Muscle layer of duodenum (tissue), 2 donors: Measurements from ENCODE around the gene TMEM258.
A peak's percentile ranks its signal among the peaks of the same experiment; 100 is the strongest.

ENCODE experiments used
- H3K27ac ChIP-seq: one replicate; pipeline ENCODE4 v1.7.0; 2013; ENCODE audit warnings: mild to moderate bottlenecking, low read length
- H3K27me3 ChIP-seq: one replicate; pipeline ENCODE4 v1.7.0; 2013; ENCODE audit warnings: low read depth, mild to moderate bottlenecking, control low read depth, low read length
- H3K36me3 ChIP-seq, 2 donors: one replicate each; pipeline ENCODE4 v1.7.0; 2013; ENCODE audit warnings: low read length in 2 of 2, control low read depth in 1 of 2, mild to moderate bottlenecking in 1 of 2; ENCODE audit not compliant: insufficient read depth in 2 of 2, control insufficient read depth in 1 of 2
- H3K4me1 ChIP-seq, 2 donors: one replicate each; pipeline ENCODE4 v1.7.0; 2013; ENCODE audit warnings: low read length in 2 of 2, mild to moderate bottlenecking in 2 of 2, control low read depth in 1 of 2, moderate library complexity in 1 of 2; ENCODE audit not compliant: insufficient read depth in 2 of 2, control insufficient read depth in 1 of 2
- H3K4me3 ChIP-seq, 2 donors: one replicate each; pipeline ENCODE4 v1.7.0; 2013; ENCODE audit warnings: low read length in 2 of 2, low read depth in 1 of 2, mild to moderate bottlenecking in 1 of 2
- H3K9me3 ChIP-seq, 2 donors: one replicate each; pipeline ENCODE4 v1.7.0; 2013; ENCODE audit warnings: low read length in 2 of 2, control low read depth in 1 of 2, mild to moderate bottlenecking in 1 of 2; ENCODE audit not compliant: control insufficient read depth in 1 of 2
- donor health status: healthy.

Gene TMEM258

DNA sequence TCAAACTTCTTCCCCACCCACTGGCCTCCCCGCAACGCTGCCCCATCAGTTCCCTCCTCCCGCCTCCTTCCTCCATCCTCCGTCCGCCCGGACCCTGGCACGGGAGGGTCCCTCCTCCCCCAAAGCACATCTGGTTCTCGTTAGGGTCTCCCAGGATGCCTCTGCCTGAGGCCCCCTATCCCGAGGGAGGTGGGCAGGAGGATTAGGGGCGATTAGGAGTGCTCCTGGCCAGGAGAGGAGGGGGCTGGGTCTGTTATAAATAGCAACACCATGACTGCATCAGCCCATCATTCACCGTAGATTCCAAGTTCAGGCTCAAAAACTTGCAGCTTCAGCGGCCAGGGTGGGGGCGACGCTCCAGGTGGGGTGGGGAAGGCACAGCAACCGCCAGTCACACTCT is 29.6 kb downstream of the TMEM258 start:
- H3K4me1 ChIP-seq, result no peaks in the 10 kb centered on the region
- no peak overlapping the region for H3K27ac ChIP-seq
- no peaks in the 10 kb centered on the region for H3K27me3 ChIP-seq
- H3K9me3 ChIP-seq, result no peaks in the 10 kb centered on the region
- no peaks in the 10 kb centered on the region for H3K36me3 ChIP-seq
- H3K4me3 ChIP-seq, result no peak overlapping the region

- H3K4me3 ChIP-seq, result no peak overlapping the region
- no peak overlapping the region for H3K27ac ChIP-seq
- H3K27me3 ChIP-seq, result no peaks in the 10 kb centered on the region
Measured at GRCh38 chr11:61762223-61762615, 30.2 kb downstream of the TMEM258 start.

DNA sequence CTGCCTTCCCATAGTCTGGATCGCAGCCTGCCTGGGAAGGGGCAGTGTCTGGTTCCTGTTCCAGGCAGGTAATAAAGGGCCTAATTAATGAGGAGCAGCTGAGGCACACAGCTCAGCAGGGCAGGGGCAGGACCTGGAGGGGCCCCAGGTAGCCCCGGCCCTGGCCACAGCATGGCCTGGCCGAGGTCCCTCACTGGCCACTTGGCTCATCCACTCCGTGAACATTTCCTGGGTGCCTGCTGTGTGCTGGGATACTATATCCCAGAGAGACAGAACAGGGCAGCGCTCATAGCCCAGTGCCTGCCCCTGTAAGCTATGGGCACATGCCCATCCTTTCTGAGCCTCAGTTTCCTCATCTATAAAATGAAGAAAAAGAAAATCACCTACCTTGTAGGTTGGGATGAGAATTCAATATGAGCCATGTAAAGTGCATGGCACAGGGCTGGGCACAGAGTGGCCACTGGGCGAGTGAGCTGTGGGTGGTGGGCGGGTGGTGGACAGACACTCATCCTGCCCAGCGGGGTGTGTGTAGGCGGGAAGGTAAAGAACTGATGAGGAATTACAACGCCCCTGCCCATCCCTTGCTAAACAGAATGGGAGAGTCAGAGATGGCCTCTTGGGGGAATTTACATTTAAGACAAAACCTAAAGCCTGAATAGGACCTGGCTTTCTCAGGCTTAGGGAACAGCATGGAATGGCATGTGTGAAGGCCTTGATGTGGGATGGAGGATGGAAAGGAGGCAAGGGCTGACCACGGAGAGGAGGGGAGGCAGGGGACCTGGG is 30.8 kb downstream of the TMEM258 start:
- Histone ChIP-seq H3K36me3 (no peaks in the 10 kb centered on the region), H3K4me1 (no peaks in the 10 kb centered on the region), H3K27me3 (no peaks in the 10 kb centered on the region), H3K4me3 (no peak overlapping the region), H3K9me3 (no peaks in the 10 kb centered on the region), H3K27ac (no peak overlapping the region)

More at GRCh38 chr11:61762223-61762615, 30.2 kb downstream of the TMEM258 start:
- Histone ChIP-seq H3K9me3 (no peaks in the 10 kb centered on the region), H3K4me1 (no peaks in the 10 kb centered on the region), H3K36me3 (no peaks in the 10 kb centered on the region)

DNA sequence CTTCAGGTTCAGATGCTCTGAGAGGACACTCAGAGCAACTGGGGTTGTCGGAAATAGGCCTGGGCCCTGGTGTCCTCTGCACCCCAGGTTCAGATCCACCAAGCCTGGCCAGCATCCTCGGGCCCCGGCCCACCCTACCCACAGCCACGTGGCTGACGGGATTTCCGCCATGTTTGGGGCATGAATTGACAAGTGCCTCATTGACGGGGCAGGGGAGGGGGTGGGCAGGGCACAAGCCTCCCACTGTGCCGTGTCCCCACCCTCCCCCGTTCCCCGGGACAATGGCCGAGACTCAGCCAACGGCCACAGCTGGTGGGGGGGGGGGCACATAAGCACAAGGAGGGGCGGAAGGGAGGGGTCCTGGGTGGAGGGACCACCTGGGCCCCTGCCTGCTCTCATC is 31.5 kb downstream of the TMEM258 start:
- H3K9me3 ChIP-seq, result no peaks in the 10 kb centered on the region
- no peaks in the 10 kb centered on the region for H3K36me3 ChIP-seq
- H3K4me1 ChIP-seq, result no peaks in the 10 kb centered on the region
- H3K4me3 ChIP-seq, result no peak overlapping the region
- no peaks in the 10 kb centered on the region for H3K27me3 ChIP-seq
- no peak overlapping the region for H3K27ac ChIP-seq

DNA sequence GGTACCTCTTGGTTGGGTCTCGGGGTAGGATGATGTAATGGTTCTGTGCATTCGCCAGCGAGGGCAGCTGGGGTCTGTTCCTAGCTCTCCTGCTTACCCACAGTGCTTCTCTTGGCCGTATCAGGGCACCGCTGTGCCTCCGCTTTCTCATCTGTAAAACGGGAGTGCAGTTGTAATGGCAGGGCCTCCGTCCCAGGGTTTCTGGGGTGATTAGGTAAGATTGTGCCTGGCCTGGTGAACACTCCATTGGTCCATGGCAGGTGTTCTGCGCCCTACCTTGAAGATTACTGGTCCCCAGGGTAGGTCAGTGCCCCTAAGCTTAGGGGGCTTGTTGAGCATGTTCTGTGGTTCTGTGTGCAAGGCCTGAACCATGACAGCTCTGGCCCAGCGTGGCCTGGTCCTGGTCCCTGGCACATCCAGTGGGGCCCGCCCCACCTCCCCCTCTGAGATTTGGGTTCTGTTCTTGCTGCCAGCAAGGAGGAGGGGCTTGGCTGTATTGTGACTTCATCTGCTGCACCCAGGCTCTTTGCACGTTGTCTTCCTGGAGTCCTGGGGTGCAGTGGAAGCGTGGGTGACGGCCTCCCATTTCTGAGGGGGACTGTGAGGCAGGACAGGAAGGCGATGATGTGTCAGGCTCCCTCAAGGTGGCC is 35.1 kb downstream of the TMEM258 start:
- H3K36me3 ChIP-seq, result no peaks in the 10 kb centered on the region
- no peak overlapping the region for H3K4me3 ChIP-seq
- no peaks in the 10 kb centered on the region for H3K9me3 ChIP-seq
- no peaks in the 10 kb centered on the region for H3K27me3 ChIP-seq
- peaks cover 0 to 5% of the 10 kb centered on the region in 2 donors for H3K4me1 ChIP-seq
- H3K27ac ChIP-seq, result peak overlapping the region; percentile 72

- Histone ChIP-seq H3K4me3 (no peak overlapping the region), H3K4me1 (peaks cover 3 to 5% of the 10 kb centered on the region in 2 donors), H3K27ac (peak overlapping the region; percentile 72)
Measured at GRCh38 chr11:61756452-61757212, 35.8 kb downstream of the TMEM258 start.

GRCh38 chr11:61756147-61756451 is 36.3 kb downstream of the TMEM258 start:
- Histone ChIP-seq H3K36me3 (no peaks in the 10 kb centered on the region), H3K4me3 (no peak overlapping the region), H3K27me3 (no peaks in the 10 kb centered on the region), H3K27ac (peak overlapping the region; percentile 69), H3K4me1 (peaks cover 3 to 5% of the 10 kb centered on the region in 2 donors), H3K9me3 (no peaks in the 10 kb centered on the region)

More at GRCh38 chr11:61756452-61757212, 35.8 kb downstream of the TMEM258 start:
- Histone ChIP-seq H3K9me3 (no peaks in the 10 kb centered on the region), H3K27me3 (no peaks in the 10 kb centered on the region), H3K36me3 (no peaks in the 10 kb centered on the region)

GRCh38 chr11:61754534-61755482 is 37.6 kb downstream of the TMEM258 start:
- Histone ChIP-seq H3K27ac (peak overlapping the region; percentile 69), H3K4me3 (no peak overlapping the region), H3K36me3 (no peaks in the 10 kb centered on the region), H3K9me3 (no peaks in the 10 kb centered on the region), H3K27me3 (no peaks in the 10 kb centered on the region), H3K4me1 (peaks cover 3 to 5% of the 10 kb centered on the region in 2 donors)

- H3K4me1 ChIP-seq, result peaks cover 3 to 5% of the 10 kb centered on the region in 2 donors
- H3K27me3 ChIP-seq, result no peaks in the 10 kb centered on the region
- peak overlapping the region; percentile 8 for H3K27ac ChIP-seq
- H3K4me3 ChIP-seq, result peak overlapping the region in 1 of 2 donors; percentile 60
- no peaks in the 10 kb centered on the region for H3K9me3 ChIP-seq
- no peaks in the 10 kb centered on the region for H3K36me3 ChIP-seq
Measured at GRCh38 chr11:61753672-61754071, 38.7 kb downstream of the TMEM258 start.

- H3K9me3 ChIP-seq, result no peaks in the 10 kb centered on the region
- H3K4me3 ChIP-seq, result peak overlapping the region; percentile 53 to 60
- H3K4me1 ChIP-seq, result peaks cover 3 to 5% of the 10 kb centered on the region in 2 donors
- H3K36me3 ChIP-seq, result no peaks in the 10 kb centered on the region
- H3K27ac ChIP-seq, result peak overlapping the region; percentile 67
- H3K27me3 ChIP-seq, result no peaks in the 10 kb centered on the region
Measured at GRCh38 chr11:61752925-61753521, 39.4 kb downstream of the TMEM258 start.
